Skin epidermis (tissue), 12 donors: Measurements from ENCODE around the gene PNRC1.
"Not testable (repeated sequence)": the region's sequence is repeated elsewhere in the genome, so short reads cannot be mapped to it uniquely, and the experiment has no call there.

ENCODE experiments used
- H3K27ac ChIP-seq, 21 experiments: fragments of 200-600 bp; sonication (generic) in 11 of 21; one replicate each; pipeline ENCODE4 v1.5.0; 2020; ENCODE audit warnings: mild to moderate bottlenecking in 3 of 21, inconsistent platforms in 2 of 21, moderate library complexity in 2 of 21
- H3K4me3 ChIP-seq, 7 experiments: fragments of 200-600 bp; sonication (generic) in 2 of 7; one replicate each; pipeline ENCODE4 v1.5.0; 2020; ENCODE audit warnings: inconsistent platforms in 2 of 7, mild to moderate bottlenecking in 2 of 7, moderate library complexity in 1 of 7

The PNRC1 gene

GRCh38 chr6:89054208-89054607, 26.3 kb upstream of the PNRC1 start:
- Histone ChIP-seq H3K27ac (no peak overlapping the region), H3K4me3 (no peak overlapping the region)

GRCh38 chr6:89057759-89058158, 22.8 kb upstream of the PNRC1 start:
- no peak overlapping the region for H3K27ac ChIP-seq
- H3K4me3 ChIP-seq: no peak overlapping the region

GRCh38 chr6:89058627-89059026, 21.9 kb upstream of the PNRC1 start:
- Histone ChIP-seq H3K27ac (no peak overlapping the region), H3K4me3 (no peak overlapping the region)

- H3K27ac ChIP-seq: no peak overlapping the region
- no peak overlapping the region for H3K4me3 ChIP-seq
These were observed 21.3 kb upstream of the PNRC1 start for GRCh38 chr6:89059227-89059626.

- H3K4me3 ChIP-seq: no peak overlapping the region
- H3K27ac ChIP-seq: no peak overlapping the region
These were observed 16.7 kb upstream of the PNRC1 start for GRCh38 chr6:89063881-89064280.

GRCh38 chr6:89064931-89065330, 15.6 kb upstream of the PNRC1 start:
- not testable (repeated sequence) for H3K27ac ChIP-seq

GRCh38 chr6:89066121-89066520, 14.4 kb upstream of the PNRC1 start:
- not testable (repeated sequence) for H3K27ac ChIP-seq, H3K4me3 ChIP-seq

More at GRCh38 chr6:89064931-89065330, 15.6 kb upstream of the PNRC1 start:
- H3K4me3 ChIP-seq: not testable (repeated sequence)

GRCh38 chr6:89066940-89067646, 13.5 kb upstream of the PNRC1 start:
- Histone ChIP-seq H3K4me3 (no peak overlapping the region), H3K27ac (peak overlapping the region in 3 of 21 experiments; percentile 2 to 43 (median 38))

GRCh38 chr6:89067796-89068195, 12.8 kb upstream of the PNRC1 start:
- peak overlapping the region in 1 of 21 experiments; percentile 38 for H3K27ac ChIP-seq
- no peak overlapping the region for H3K4me3 ChIP-seq

- Histone ChIP-seq H3K4me3 (no peak overlapping the region), H3K27ac (no peak overlapping the region)
These were observed 11.9 kb upstream of the PNRC1 start for GRCh38 chr6:89068695-89069094.

- H3K27ac ChIP-seq: no peak overlapping the region
- no peak overlapping the region for H3K4me3 ChIP-seq
These were observed 10.9 kb upstream of the PNRC1 start for GRCh38 chr6:89069536-89070163.

- no peak overlapping the region for H3K27ac ChIP-seq
- no peak overlapping the region for H3K4me3 ChIP-seq
These were observed 9.5 kb upstream of the PNRC1 start for GRCh38 chr6:89071036-89071435.

GRCh38 chr6:89073014-89073620, 7.4 kb upstream of the PNRC1 start:
- Histone ChIP-seq H3K27ac (peak overlapping the region in 7 of 21 experiments; percentile 9 to 63 (median 44)), H3K4me3 (no peak overlapping the region)

GRCh38 chr6:89073840-89074239, 6.7 kb upstream of the PNRC1 start:
- Histone ChIP-seq H3K4me3 (no peak overlapping the region), H3K27ac (peak overlapping the region in 1 of 21 experiments; percentile 63)

- H3K4me3 ChIP-seq: peak overlapping the region; percentile 68 to 100 (median 95)
- peak overlapping the region; percentile 85 to 100 (median 99) for H3K27ac ChIP-seq
These were observed 878 bp upstream of the PNRC1 start for GRCh38 chr6:89079511-89080234.

- Histone ChIP-seq H3K27ac (peak overlapping the region; percentile 96 to 100 (median 99)), H3K4me3 (peak overlapping the region; percentile 68 to 100 (median 95))
These were observed 525 bp downstream of the PNRC1 start for GRCh38 chr6:89081129-89081422.

- Histone ChIP-seq H3K4me3 (peak overlapping the region; percentile 68 to 100 (median 95)), H3K27ac (peak overlapping the region; percentile 96 to 100 (median 99))
These were observed 1.1 kb downstream of the PNRC1 start for GRCh38 chr6:89081423-89082322.

- H3K4me3 ChIP-seq: peak overlapping the region; percentile 68 to 100 (median 95)
- peak overlapping the region in 20 of 21 experiments; percentile 96 to 100 (median 99) for H3K27ac ChIP-seq
These were observed 1.9 kb downstream of the PNRC1 start for GRCh38 chr6:89082486-89082891.

GRCh38 chr6:89084542-89084941, 4.0 kb downstream of the PNRC1 start:
- H3K27ac ChIP-seq: peak overlapping the region in 1 of 21 experiments; percentile 71

More at GRCh38 chr6:89084542-89084941, 4.0 kb downstream of the PNRC1 start:
- no peak overlapping the region for H3K4me3 ChIP-seq
